Measurements from ENCODE around the gene TMEM123.

- TF ChIP-seq POLR2A (IDR thresholded peaks at IDR 0.05; ENCODE audit: low read length) = no peak
- TF ChIP-seq GATA1 (IDR thresholded peaks at IDR 0.05; ENCODE audit: low read depth, low read length) = no peak
Observed at GRCh38 chr11:102368472-102368871, 84.1 kb downstream of the TMEM123 start.
